Measurements from ENCODE around the gene RPL23.
A peak's percentile ranks its signal among the peaks of the same experiment; 100 is the strongest.

The RPL23 gene

DNA sequence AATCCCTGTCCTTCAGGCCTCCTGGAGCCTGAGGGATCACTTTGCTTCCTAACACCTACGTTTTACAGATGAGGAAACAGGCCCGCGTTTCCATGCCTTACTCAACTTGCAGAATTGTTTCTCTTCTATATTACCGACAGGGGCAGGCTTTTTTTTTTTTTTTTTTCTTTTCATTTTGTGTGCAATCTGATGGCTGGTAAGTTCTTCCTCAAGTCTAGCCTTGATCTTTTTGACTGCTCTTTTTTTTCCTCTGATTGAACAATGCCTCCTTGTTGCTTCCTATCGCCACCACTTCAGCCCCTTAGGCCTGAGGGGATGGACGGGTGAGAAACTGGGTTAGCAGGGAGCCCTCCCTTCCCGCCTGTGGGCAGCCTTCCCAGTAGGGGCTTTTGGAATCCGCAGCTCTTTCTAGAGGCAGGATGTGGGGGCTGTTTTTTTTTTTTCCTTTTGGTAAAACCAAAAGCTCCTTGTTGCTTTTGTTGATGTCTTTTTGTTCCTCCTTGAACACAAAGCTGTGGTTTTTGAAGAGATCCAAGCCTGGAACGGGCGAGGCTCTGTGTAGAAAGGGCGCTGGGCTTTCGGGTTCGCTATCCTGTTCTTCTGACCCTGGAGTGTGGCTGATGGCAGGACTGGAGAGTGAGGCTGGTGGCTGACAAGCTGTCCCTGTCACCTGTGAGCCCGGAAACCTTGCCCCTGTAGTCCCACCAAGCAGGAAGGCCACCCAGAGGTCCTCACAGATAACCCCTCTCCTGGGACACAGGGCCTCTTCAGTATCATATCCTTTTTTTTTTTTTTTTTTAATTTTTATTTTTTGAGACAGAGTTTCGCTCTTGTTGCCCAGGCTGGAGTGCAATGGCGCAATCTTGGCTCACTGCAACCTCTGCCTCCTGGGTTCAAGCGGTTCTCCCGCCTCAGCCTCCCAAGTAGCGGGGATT is 30.3 kb upstream of the RPL23 start:
- DNase-seq (ENCODE audit: low read depth), result no peak

GRCh38 chr17:38882870-38883269 is 29.3 kb upstream of the RPL23 start:
- DNase-seq (ENCODE audit: low read depth), result no peak

DNA sequence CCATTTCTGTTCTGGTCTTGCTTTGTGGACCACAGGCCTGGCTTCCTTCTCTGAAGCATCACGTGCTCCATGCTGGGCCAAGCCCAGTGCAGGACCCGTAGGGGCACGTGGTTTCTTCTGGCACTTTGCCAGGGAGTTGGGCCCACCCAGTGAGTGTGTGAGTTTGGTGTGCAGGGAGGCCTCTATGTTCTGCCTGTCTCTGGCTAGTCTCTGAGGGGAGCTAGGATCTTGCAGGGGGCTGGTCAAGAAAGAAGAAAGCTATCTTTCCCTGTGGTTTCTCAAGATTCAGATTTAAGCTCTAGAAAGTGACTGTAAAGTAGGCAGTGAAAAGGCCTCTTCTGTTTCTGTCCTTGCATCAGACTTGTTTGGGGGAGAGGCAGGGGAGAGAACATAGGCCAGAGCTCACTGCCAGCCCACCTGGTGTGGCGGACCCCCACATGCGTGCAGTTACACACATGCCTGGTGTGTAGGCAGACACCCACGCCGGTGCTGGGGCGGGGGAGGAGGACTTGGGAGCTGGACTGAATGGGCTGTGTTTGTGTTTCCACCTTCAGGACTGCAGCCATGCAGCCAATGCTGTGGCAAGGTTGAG is 28.2 kb upstream of the RPL23 start:
- no peak for DNase-seq (ENCODE audit: low read depth)

DNA sequence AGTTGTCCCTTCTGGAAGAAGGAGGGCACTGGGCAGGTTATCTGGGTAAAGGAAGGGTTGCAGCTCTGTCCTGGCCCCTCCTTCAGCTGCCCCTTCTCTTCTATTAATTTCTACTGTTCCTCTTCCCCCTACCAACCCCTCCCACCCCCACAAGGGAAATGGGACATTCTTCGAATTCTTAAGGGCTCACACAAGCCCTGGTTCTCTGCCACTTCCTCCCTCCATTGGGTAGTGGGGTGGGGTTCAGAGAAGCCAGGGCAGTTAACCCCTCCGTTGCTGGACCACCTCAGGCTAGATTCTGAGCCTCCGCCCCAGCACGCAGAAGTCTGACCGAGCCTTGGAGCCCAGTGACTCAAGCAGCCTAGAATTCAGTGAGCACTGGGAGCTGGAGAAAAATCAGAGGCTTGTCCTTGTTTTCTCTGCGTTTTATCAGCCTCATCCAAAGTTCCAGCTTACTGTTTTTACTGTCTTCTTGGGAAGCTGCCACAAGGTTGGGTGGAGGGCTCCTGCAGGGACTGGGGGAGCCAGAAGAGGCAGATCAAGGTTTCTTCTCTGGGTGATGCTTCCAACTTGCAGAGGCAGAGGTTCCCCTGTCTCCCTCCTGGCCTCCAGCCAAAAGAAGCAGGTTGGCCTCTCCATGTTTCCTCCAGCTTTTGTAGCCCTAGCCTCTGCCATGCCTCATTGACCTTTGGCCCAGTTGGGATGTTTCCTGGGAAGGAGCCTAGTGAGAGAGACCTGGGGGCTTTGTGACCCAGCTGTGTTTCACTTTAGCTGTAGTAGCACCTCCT is 26.6 kb upstream of the RPL23 start:
- no peak for DNase-seq (ENCODE audit: low read depth)

GRCh38 chr17:38877130-38877851 is 23.8 kb upstream of the RPL23 start:
- DNase-seq (ENCODE audit: low read depth), result peak; percentile 28

GRCh38 chr17:38875477-38876075 is 22.1 kb upstream of the RPL23 start:
- DNase-seq (ENCODE audit: low read depth), result no peak

GRCh38 chr17:38874505-38875400 is 21.2 kb upstream of the RPL23 start:
- DNase-seq (ENCODE audit: low read depth), result no peak

DNA sequence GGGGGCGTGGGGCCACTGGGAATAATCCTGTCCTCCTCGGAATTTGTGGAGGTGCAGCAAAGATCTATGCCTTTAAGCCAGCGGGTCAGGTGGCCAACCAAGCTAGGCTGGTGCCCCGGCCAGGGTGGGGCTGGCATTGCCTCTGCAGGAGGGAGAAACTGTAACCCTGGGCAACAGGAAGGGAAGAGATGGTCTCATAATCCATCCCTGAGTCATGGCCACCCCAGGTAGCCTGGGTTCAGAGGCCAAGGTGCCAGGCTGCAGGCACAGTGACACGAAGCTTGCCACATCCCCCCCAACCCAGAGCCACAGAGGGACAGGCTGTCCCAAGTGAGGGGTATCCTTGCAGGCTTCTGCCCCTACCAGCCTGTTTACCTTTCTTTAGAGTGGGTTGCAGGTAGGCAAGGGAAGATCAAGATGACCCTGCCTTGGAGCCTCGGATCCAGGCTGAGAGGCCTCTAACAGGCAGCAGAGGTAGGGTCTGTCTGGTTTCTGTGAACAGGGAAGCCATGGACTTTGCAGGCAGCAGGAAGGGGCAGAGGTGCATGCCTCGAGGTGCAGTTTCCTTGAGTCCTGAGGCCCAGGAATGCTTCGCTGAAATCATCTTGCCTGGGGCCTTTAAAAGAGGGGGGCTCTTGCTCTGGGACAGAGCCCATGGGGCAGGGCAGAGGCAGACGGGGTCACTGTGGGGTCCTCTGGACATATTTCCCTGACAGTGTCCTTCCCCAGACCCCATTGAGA is 20.3 kb upstream of the RPL23 start:
- DNase-seq (ENCODE audit: low read depth), result no peak

DNA sequence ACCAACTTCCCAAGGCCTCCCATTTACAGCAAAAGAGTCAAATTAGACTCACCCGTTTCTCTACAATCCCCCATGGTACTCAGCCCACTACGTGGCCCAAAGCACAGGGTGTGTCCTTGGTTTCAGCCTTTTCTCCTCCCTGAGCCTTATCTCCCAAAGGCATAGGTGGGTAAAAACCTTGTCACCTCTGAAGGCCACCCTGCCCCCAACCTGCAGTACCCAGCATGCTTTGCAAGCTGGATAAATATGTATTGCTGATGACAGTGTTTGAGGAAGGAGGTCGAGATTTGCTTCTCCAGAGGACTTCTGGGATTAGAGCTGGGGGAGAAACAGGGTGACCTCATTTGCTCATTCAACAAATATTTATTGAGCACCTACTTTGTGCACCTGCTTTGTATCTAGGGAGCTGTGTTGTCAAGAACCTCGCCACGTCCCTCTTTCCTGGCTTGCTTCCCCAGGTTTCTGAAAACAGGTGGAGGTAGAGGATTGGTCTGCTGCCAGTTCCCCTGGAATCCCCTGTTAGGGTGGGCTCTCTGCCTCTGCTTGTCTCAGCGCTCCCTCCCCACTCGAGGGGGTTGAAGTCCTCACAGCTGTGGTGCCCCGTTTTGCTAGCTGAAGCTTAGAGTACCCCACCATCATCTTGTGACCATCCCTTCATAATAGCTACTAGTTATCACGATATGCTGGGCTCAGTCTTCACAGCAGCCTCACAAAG is 19.3 kb upstream of the RPL23 start:
- no peak for DNase-seq (ENCODE audit: low read depth)

DNA sequence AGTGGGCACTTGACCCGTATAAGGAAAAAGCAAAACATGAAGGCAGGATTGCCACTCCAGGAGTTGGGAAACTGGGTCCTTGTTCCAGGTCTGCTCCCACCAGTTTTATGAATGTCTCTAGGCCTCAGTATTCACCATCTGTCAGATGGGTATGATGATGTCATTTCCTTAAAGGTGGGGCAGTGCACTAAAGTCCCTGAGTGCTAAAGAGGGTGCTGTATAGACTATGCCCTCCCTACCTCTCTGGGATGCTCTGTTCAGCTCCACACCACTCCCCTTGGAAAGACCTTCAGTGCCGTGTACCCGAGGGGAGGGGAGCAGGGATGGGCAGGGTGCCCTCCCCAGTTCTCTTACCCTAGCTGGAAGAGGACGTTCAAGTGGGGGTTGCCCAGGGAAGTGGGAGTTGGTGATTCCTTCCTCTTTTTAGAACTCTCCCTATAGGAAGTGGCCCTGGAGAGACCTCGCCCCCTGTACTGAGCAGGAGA is 18.5 kb upstream of the RPL23 start:
- DNase-seq (ENCODE audit: low read depth), result no peak

DNA sequence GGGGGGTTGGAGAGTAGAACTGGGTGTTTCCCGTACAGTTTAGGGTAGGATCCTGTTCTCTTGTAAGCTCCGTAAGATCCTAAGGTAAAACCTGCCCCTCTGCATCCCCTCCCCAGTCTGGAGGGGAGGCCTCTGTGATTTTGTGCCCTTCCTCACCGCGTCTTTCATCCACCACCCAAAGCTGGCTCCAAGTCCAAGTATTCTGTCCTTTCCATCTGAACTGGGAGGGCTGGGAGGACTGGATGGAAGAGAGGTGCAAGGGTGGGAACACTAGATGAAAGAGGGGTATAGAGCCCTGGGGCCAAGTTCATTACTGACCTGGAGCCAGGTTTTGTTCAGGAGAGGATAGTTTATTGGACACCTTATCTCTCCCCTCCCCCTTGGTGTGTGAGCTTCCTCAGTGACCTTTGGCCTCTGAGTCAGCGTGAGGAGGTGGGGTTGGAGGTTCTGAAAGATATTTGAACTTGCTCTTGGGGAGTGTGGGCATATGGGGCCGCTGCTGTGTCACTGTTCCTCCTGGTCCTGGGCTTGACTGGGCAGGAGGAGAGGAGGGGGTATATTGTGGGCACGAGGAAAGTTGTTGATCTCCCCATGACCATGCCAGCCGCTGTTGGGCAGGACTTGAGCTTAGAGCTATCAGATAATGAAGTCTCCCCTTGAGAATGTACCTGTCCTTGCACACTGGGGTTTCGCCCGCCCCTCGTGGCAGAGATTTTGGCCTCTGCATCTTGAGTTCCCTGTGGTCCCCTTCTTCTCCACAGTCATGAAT is 17.9 kb upstream of the RPL23 start:
- DNase-seq (ENCODE audit: low read depth), result peak; percentile 60

GRCh38 chr17:38870259-38871165 is 17.0 kb upstream of the RPL23 start:
- DNase-seq (ENCODE audit: low read depth), result peak; percentile 50

DNA sequence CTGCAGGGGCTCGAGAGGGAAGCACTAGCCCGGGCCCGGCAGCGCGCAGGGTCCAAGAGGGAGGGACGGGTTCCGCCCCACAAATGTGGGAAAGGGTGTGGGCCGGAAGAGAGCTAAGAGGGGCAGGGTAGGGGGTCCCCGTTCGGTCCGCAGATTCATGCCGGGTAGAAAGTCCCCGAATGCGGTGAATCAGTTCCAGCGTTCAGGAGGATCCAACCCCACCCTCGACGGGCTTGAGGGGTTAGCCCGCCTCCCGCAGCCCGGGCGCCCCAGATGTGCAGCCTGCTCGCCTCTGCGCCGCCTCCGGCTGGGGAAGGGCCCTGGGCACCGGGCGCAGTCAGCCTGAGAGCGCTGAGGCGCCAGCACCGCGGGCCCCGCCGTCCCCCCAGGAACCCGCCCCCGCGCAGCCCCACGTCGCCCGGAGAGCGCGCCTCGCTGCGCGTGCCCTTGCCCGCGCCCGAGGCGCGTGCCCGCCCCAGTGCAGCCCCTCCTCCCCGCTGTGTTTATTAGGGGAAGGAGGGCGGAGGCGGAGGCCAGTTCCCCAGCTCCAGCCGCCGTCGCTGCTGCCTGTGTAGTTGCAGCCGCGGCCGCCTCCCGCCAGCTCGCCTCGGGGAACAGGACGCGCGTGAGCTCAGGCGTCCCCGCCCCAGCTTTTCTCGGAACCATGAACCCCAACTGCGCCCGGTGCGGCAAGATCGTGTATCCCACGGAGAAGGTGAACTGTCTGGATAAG is 16.2 kb upstream of the RPL23 start, which contains the start of gene LASP1:
LASP1 (plus strand) TSS at position 533 of the 733 bp plus-strand sequence; CDS start at position 665, 132 bp downstream.
- DNase-seq (ENCODE audit: low read depth), result peak; percentile 77

- peak; percentile 80 for DNase-seq (ENCODE audit: low read depth)
Observed at GRCh38 chr17:38868817-38869525, 15.4 kb upstream of the RPL23 start.

Data from T follicular helper cell (primary cell).